Neuron (in vitro differentiated cells): ENCODE measurements around the gene ARMC2.
A peak's percentile ranks its signal among the peaks of the same experiment; 100 is the strongest.

Source experiments
- H2AFZ ChIP-seq: one replicate; pipeline ENCODE4 v1.6.1; 2013; ENCODE audit warnings: low read depth, mild to moderate bottlenecking, inconsistent platforms, low read length, moderate library complexity
- H3K27me3 ChIP-seq: one replicate; pipeline ENCODE4 v1.6.1; 2013; ENCODE audit warnings: low read length; ENCODE audit not compliant: insufficient read depth
- H3K36me3 ChIP-seq: one replicate; pipeline ENCODE4 v1.6.1; 2013; ENCODE audit warnings: low read length; ENCODE audit not compliant: insufficient read depth
- H3K4me1 ChIP-seq: one replicate; pipeline ENCODE4 v1.6.1; 2013; ENCODE audit warnings: low read length; ENCODE audit not compliant: insufficient read depth
- H3K4me3 ChIP-seq: 2 replicates; pipeline ENCODE4 v1.5.1; 2013; ENCODE audit warnings: mild to moderate bottlenecking, low read length, moderate library complexity
- H3K9me3 ChIP-seq: one replicate; pipeline ENCODE4 v1.6.1; 2013; ENCODE audit warnings: low read length

ARMC2 gene, protein sequence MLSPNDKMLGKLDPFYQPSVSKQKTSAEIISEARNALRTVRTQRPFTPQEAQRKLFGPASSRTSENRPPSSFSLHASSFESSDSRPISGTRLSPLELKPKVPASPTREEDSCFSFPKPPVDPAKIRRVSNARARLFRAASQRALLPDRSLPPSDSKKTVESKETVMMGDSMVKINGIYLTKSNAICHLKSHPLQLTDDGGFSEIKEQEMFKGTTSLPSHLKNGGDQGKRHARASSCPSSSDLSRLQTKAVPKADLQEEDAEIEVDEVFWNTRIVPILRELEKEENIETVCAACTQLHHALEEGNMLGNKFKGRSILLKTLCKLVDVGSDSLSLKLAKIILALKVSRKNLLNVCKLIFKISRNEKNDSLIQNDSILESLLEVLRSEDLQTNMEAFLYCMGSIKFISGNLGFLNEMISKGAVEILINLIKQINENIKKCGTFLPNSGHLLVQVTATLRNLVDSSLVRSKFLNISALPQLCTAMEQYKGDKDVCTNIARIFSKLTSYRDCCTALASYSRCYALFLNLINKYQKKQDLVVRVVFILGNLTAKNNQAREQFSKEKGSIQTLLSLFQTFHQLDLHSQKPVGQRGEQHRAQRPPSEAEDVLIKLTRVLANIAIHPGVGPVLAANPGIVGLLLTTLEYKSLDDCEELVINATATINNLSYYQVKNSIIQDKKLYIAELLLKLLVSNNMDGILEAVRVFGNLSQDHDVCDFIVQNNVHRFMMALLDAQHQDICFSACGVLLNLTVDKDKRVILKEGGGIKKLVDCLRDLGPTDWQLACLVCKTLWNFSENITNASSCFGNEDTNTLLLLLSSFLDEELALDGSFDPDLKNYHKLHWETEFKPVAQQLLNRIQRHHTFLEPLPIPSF

DNA sequence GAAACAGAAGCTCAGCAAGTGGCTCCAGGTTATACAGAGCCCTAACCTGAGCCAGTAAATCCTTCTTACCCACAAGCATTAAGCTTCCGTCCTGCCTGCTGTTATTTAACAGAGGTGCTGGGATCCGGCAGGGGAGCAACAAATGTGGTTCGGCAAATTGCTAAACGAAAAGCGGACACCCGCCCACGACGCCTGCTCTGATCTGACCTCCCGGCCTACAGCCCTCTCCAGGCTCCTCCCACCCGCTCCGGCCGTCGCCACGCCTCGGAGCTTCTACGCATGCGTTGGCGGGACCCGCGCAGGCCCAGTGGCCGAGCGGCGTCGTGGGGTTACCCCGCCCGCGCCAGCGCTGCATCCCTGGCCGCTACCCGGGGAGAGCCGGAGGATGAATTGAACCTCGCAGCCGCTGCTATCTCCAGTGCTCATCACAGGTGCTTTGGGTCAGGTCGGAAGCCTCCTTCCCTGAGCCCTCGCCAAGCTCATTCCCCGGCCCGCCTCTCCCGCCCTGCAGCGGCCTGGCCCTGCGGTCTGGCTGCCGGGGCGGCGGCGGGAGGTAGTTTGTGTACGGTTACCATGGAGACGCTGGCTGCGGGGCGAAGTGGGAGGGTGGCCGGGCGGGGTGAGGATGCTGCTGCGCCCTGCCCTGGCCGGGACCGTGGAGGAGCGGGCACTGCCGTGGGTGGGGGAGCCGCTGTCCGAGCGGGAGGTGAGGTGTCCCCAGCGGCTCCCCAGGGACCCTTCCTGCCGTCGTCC is at the start of gene ARMC2:
Gene ARMC2 (plus strand): TSS at position 307 of the 753 bp plus-strand sequence. CDS start 5,846 bp downstream, outside the sequence.
- peaks cover 8% of the 10 kb centered on the region for H3K4me1 ChIP-seq
- H3K27me3 ChIP-seq: peaks cover 10% of the 10 kb centered on the region
- no peaks in the 10 kb centered on the region for H3K36me3 ChIP-seq
- peak within 1 kb of the TSS; percentile 61 for H3K4me3 ChIP-seq
- peak within 1 kb of the TSS; percentile 41 for H2AFZ ChIP-seq
- no peaks in the 10 kb centered on the region for H3K9me3 ChIP-seq

DNA sequence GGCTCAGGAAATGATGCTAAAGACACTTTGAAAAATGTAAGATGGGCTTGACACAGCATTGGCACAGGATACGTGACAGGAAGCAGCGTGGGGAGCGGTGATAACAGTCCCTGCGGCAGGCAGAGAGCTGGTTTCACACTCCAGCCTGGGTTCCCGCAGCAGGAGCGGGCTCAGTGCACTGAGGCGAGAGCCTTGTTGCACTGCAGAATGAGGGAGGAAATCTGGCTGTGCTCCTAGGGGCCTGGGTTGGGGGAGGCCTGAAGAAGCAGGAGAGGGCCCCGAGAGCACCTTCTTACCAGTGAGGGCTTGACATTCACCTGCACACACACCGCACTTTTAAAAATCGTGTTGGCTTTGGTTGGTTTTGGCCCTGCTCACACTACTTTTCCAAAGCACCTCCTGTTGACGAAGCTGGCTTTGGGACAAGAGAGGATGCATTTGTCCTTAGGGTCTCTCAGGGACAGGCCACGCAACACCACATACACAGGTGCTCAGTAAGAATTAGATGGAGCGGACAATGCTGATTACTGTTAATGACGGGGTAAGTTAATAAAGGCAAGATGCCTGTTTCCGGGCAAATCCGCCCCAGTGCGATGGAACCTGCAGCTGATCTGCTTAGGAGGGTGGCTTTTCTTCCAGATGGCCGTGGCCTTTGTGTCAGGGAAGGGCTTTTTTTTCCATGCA is 49.4 kb upstream of the ARMC2 start:
- no peak overlapping the region for H3K4me3 ChIP-seq
- H2AFZ ChIP-seq: no peak overlapping the region
- peaks cover 5% of the 10 kb centered on the region for H3K27me3 ChIP-seq
- peaks cover 26% of the 10 kb centered on the region for H3K4me1 ChIP-seq
- H3K36me3 ChIP-seq: no peaks in the 10 kb centered on the region
- no peaks in the 10 kb centered on the region for H3K9me3 ChIP-seq

DNA sequence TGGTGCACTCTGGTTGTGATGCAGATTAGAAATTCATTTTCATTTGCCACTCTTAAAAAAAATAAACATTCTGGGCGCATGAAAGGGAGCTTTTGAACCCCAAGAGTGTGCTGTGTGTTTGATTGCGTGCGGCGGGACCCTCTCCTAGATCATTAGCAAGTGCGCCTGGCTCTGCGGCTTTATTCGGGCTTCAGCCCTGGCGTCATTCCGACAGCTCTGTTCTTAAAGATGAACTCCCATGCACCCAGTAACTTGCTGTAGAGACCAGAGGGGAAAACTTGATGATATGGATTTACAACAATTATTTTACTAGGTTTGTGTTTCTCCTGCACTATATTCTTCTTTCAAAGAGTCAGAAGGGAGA is 48.9 kb upstream of the ARMC2 start:
- Histone ChIP-seq H3K36me3 (no peaks in the 10 kb centered on the region), H2AFZ (no peak overlapping the region), H3K27me3 (peaks cover 8% of the 10 kb centered on the region), H3K4me3 (no peak overlapping the region), H3K9me3 (no peaks in the 10 kb centered on the region), H3K4me1 (peaks cover 26% of the 10 kb centered on the region)

DNA sequence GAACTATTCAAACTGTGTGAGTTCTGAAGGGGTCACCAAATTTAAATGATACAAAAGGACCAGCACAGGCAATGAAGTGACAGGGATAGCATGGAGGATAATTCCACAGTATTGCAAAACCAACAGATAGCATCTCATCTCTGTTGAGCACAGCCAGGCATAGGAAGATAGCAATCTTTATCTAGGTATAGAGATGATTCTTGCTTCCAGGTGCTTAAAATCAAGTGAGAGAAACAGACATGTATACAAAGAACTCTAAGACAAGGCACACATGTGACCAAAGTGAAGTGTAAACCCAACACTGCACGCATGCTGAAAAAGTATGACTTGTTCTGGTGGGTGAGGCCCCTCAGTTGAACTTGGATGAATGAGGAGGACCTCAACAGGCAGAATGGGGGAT is 48.4 kb upstream of the ARMC2 start:
- peaks cover 8% of the 10 kb centered on the region for H3K27me3 ChIP-seq
- H3K9me3 ChIP-seq: no peaks in the 10 kb centered on the region
- no peak overlapping the region for H3K4me3 ChIP-seq
- no peaks in the 10 kb centered on the region for H3K36me3 ChIP-seq
- H2AFZ ChIP-seq: no peak overlapping the region
- peaks cover 26% of the 10 kb centered on the region for H3K4me1 ChIP-seq

DNA sequence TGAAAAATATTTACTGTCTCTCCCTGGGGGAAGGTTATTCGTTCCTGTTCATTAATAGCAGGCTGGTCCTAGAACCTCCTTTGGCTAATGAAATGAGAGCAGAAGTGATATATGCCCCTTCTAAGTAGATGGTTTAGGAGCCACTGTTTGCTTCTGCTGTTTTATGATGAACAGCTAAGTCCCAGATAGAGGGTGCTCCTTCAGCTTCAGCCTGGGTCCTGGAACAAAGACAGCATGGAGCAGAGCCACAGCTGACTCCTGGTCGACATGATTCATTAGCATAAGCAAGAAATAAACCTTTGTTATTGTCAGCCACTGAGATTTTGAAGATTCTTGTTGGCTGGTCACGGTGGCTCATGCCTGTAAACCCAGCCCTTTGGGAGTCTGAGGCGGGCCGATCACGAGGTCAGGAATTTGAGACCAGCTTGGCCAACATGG is 47.8 kb upstream of the ARMC2 start:
- Histone ChIP-seq H3K4me3 (no peak overlapping the region), H3K4me1 (peaks cover 26% of the 10 kb centered on the region), H3K36me3 (no peaks in the 10 kb centered on the region), H3K9me3 (no peaks in the 10 kb centered on the region), H3K27me3 (peaks cover 8% of the 10 kb centered on the region), H2AFZ (no peak overlapping the region)

DNA sequence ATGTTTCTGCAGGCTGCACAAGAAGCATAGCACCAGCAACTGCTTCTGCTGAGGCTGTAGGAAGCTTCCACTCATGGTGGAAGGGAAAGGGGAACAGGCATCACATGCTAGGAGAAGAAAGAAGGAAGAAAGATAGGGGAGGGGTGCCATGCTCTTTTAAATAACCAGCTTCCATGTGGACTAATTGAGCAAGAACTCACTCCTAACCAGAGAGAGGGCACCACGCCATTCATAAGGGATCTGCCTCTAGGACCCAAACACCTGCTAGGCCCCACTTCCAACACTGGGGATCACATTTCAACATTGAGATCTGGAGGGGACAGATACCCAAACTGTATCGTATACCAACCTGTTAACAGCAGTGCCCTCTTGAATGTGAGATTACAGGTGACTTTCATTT is 46.9 kb upstream of the ARMC2 start:
- H3K4me1 ChIP-seq: peaks cover 26% of the 10 kb centered on the region
- no peaks in the 10 kb centered on the region for H3K36me3 ChIP-seq
- no peak overlapping the region for H2AFZ ChIP-seq
- no peak overlapping the region for H3K4me3 ChIP-seq
- no peaks in the 10 kb centered on the region for H3K9me3 ChIP-seq
- H3K27me3 ChIP-seq: peaks cover 8% of the 10 kb centered on the region

DNA sequence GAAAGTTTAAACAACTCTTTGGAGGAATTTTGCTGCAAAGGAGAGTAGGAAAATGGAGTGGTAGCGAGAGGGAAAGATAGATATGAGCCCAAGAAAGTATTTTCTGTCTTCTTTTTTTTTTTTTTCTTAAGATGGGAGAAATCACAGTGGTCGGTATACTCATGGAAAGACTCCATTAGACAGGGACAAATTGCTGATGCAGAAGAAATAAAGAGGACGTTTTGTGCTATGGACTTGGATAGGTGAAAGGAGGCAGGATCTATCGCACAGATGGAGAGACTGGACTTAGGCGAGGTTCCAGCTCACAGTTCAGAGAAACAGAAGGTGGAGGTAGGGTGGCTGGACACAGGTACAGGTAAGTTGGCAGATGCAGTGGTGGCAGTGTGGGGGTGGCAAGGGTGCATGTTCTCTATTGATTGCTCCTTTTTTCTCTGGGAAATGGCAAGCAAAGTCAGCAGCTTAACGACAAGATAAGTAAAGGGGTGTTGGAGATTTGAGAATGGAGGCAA is 44.2 kb upstream of the ARMC2 start:
- no peak overlapping the region for H2AFZ ChIP-seq
- H3K4me1 ChIP-seq: peaks cover 14% of the 10 kb centered on the region
- H3K27me3 ChIP-seq: peaks cover 8% of the 10 kb centered on the region
- no peaks in the 10 kb centered on the region for H3K9me3 ChIP-seq
- no peaks in the 10 kb centered on the region for H3K36me3 ChIP-seq
- H3K4me3 ChIP-seq: no peak overlapping the region

DNA sequence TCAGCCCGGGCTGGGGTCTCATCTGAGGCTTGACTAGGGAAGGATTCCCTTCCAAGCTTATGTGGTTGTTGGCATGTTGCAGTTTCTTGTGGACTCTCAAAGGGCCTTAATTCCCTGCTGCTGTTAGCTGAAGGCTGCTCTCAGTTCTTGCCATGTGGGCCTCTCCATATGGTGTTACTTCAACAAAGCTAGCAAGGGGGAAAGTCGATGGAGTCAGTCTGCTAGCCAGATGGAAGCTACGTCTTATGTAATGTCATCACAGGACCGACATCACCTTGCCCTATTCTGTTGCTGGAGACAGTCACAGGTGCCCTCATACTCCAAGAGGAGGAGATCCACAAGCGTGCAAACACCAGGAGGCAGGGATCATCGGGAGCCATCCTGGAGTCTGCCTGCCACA is 43.3 kb upstream of the ARMC2 start:
- Histone ChIP-seq H2AFZ (no peak overlapping the region), H3K4me3 (no peak overlapping the region), H3K4me1 (peaks cover 5% of the 10 kb centered on the region), H3K36me3 (no peaks in the 10 kb centered on the region), H3K9me3 (no peaks in the 10 kb centered on the region), H3K27me3 (peaks cover 8% of the 10 kb centered on the region)

DNA sequence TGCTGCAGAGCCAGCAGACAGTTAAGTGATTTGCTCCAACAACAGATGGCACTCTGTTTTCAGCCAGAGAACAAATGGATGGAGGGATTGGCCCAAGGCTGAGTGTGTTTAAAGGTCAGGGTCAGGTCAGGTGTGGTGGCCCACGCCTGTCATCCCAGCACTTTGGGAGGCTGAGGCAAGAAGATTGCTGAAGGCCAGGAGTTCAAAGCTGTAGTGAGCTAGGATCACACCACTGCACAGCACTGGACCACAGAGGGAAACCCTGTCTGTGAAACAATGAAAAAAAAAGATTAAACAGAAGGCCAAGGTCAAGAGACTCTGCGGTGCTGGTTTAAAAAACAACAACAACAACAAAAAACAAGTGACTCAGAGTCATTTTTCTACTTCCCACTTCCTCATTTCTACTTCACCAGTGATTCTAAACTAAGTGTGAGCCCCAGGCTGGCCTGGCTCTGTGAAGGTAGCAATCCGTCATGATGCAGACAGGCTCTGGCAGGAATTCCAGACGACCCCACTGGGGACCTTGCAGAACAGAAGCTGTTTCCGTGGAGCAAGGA is 42.5 kb upstream of the ARMC2 start:
- Histone ChIP-seq H3K27me3 (peaks cover 8% of the 10 kb centered on the region), H3K4me3 (no peak overlapping the region), H3K4me1 (no peaks in the 10 kb centered on the region), H3K9me3 (no peaks in the 10 kb centered on the region), H2AFZ (no peak overlapping the region), H3K36me3 (no peaks in the 10 kb centered on the region)

DNA sequence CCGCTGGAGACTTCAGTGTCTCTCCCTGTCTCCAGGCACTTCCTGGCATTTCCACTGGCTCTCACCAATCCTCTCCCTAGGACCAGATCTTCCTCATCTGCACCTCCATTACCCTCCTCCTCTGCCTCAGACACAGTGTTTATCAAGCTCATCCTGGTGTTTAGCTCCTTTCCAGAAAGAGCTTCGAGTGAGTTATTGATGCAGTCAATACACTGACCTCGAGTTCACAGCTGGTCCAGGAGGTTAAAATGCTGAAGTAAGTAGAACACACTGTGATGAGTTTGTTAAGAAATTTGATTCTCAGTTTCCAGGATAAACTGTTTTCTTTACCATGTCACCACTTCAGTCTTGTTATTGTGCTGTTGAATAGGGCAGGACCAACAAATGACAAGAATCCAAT is 42.1 kb upstream of the ARMC2 start:
- no peak overlapping the region for H2AFZ ChIP-seq
- no peaks in the 10 kb centered on the region for H3K36me3 ChIP-seq
- H3K9me3 ChIP-seq: no peaks in the 10 kb centered on the region
- no peaks in the 10 kb centered on the region for H3K4me1 ChIP-seq
- peaks cover 8% of the 10 kb centered on the region for H3K27me3 ChIP-seq
- H3K4me3 ChIP-seq: no peak overlapping the region

DNA sequence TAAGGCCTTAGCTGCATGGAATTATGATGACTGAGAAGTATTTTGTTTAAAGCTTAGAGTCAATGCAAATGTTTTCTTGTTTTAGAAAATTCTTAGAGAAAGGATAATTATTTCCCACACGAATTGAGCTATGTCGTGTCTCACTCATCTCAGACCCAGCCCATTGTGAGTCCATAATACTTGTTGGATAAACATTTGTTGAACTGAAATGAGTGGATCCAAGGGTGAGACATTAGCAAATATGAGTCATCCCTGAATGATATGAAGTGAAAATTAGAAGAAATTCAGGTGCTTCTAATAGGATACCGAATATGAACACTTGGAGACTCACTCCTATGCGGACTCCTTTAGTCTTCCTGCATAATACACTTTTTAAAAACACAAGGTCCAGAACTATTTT is 41.6 kb upstream of the ARMC2 start:
- peaks cover 8% of the 10 kb centered on the region for H3K27me3 ChIP-seq
- H3K4me3 ChIP-seq: no peak overlapping the region
- H2AFZ ChIP-seq: no peak overlapping the region
- no peaks in the 10 kb centered on the region for H3K9me3 ChIP-seq
- H3K36me3 ChIP-seq: no peaks in the 10 kb centered on the region
- no peaks in the 10 kb centered on the region for H3K4me1 ChIP-seq

DNA sequence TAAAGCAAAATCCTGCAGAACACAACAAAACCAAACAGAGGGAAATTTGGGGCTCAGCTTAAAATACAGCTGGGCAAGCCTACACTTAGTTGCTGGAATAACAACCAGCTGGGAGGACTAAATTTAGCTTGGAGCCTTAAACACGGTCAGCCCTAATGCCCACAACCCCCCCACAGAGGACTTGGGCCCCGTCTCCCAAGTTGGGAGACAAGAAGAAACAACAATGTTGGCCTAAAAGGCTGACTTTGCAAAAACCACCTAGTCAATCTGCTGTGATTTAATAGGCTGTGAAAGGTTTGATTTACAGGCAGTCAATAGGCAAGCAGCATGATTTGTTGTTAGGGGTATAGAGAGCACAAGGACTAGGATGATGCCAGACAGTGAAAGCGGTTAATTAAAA is 40.3 kb upstream of the ARMC2 start:
- H3K4me3 ChIP-seq: no peak overlapping the region
- H3K36me3 ChIP-seq: no peaks in the 10 kb centered on the region
- no peak overlapping the region for H2AFZ ChIP-seq
- peaks cover 4% of the 10 kb centered on the region for H3K27me3 ChIP-seq
- no peaks in the 10 kb centered on the region for H3K9me3 ChIP-seq
- H3K4me1 ChIP-seq: no peaks in the 10 kb centered on the region
